Trophoblast cell (in vitro differentiated cells and primary cell): ENCODE results near the gene LPCAT2.

ENCODE experiments used
- DNase-seq, 2 donors: peaks; one replicate each; pipeline ENCODE4 v3.0.0-alpha.2; 2016
- H2AFZ ChIP-seq: 2 replicates; pipeline ENCODE4 v1.6.1; 2013; ENCODE audit warnings: low read length, moderate library complexity, mild to moderate bottlenecking; ENCODE audit not compliant: insufficient read depth, poor library complexity
- H2AK5ac ChIP-seq: 2 replicates; pipeline ENCODE4 v1.6.1; 2013; ENCODE audit warnings: mild to moderate bottlenecking, low read length
- H2BK120ac ChIP-seq: 2 replicates; pipeline ENCODE4 v1.6.1; 2013; ENCODE audit warnings: low read length, mild to moderate bottlenecking, moderate library complexity; ENCODE audit not compliant: insufficient read depth, poor library complexity
- H2BK12ac ChIP-seq: 2 replicates; pipeline ENCODE4 v1.6.1; 2013; ENCODE audit warnings: mild to moderate bottlenecking, low read length, moderate library complexity
- H2BK5ac ChIP-seq: 2 replicates; pipeline ENCODE4 v1.6.1; 2013; ENCODE audit warnings: low read length, low read depth, moderate library complexity, mild to moderate bottlenecking; ENCODE audit not compliant: poor library complexity
- H3K14ac ChIP-seq: 2 replicates; pipeline ENCODE4 v1.6.1; 2013; ENCODE audit warnings: mild to moderate bottlenecking, low read length
- H3K18ac ChIP-seq: 2 replicates; pipeline ENCODE4 v1.6.1; 2013; ENCODE audit warnings: mild to moderate bottlenecking, low read length
- H3K23ac ChIP-seq: 2 replicates; pipeline ENCODE4 v1.6.1; 2013; ENCODE audit warnings: low read length
- H3K27ac ChIP-seq: 2 replicates; pipeline ENCODE4 v1.5.1; 2013; ENCODE audit warnings: low read depth, mild to moderate bottlenecking, inconsistent platforms, low read length, moderate library complexity
- H3K27me3 ChIP-seq: 2 replicates; pipeline ENCODE4 v1.6.1; 2013; ENCODE audit warnings: inconsistent platforms, mild to moderate bottlenecking, low read length, moderate library complexity; ENCODE audit not compliant: insufficient read depth
- H3K36me3 ChIP-seq, 2 experiments: 1 replicate in 1 of 2; 2 replicates in 1 of 2; pipeline ENCODE4 v1.6.1; 2013; ENCODE audit warnings: low read length in 2 of 2, mild to moderate bottlenecking in 2 of 2, moderate library complexity in 1 of 2; ENCODE audit not compliant: insufficient read depth in 2 of 2, control insufficient read depth in 1 of 2
- H3K4ac ChIP-seq: 2 replicates; pipeline ENCODE4 v1.6.1; 2013; ENCODE audit warnings: low read depth, mild to moderate bottlenecking, low read length, moderate library complexity
- H3K4me1 ChIP-seq, 2 experiments: 1 replicate in 1 of 2; 2 replicates in 1 of 2; pipeline ENCODE4 v1.6.1; 2013; ENCODE audit warnings: low read length in 2 of 2, mild to moderate bottlenecking in 2 of 2, moderate library complexity in 1 of 2; ENCODE audit not compliant: insufficient read depth in 2 of 2, control insufficient read depth in 1 of 2
- H3K4me2 ChIP-seq: 2 replicates; pipeline ENCODE4 v1.6.1; 2013; ENCODE audit warnings: inconsistent platforms, mild to moderate bottlenecking, low read length, moderate library complexity
- H3K4me3 ChIP-seq: 2 replicates; pipeline ENCODE4 v1.5.1; 2013; ENCODE audit warnings: mild to moderate bottlenecking, low read depth, low read length, inconsistent platforms
- H3K79me1 ChIP-seq: one replicate; pipeline ENCODE4 v1.6.1; 2013; ENCODE audit warnings: low read length
- H3K79me2 ChIP-seq: 2 replicates; pipeline ENCODE4 v1.6.1; 2013; ENCODE audit warnings: low read length, mild to moderate bottlenecking; ENCODE audit not compliant: control insufficient read depth, insufficient read depth, poor library complexity
- H3K9ac ChIP-seq: 2 replicates; pipeline ENCODE4 v1.6.1; 2013; ENCODE audit warnings: mild to moderate bottlenecking, low read length
- H3K9me3 ChIP-seq: 2 replicates; pipeline ENCODE4 v1.6.1; 2013; ENCODE audit warnings: low read depth, mild to moderate bottlenecking, control low read depth, inconsistent platforms, low read length; ENCODE audit not compliant: insufficient read depth
- H4K12ac ChIP-seq: 2 replicates; pipeline ENCODE4 v1.6.1; 2013; ENCODE audit warnings: low read depth, mild to moderate bottlenecking, low read length, moderate library complexity
- H4K8ac ChIP-seq: 2 replicates; pipeline ENCODE4 v1.6.1; 2013; ENCODE audit warnings: low read depth, mild to moderate bottlenecking, low read length, moderate library complexity
- H4K91ac ChIP-seq: one replicate; pipeline ENCODE4 v1.6.1; 2013; ENCODE audit warnings: low read depth, mild to moderate bottlenecking, low read length, moderate library complexity
- WGBS: extraction: QIAGEN DNeasy Blood & Tissue Kit; methylation state at CpG from one replicate; pipeline ENCODE4 v1.1.7; 2013; ENCODE audit warnings: missing lambda C conversion rate; ENCODE audit not compliant: insufficient read length, insufficient coverage; ENCODE audit errors: extremely low coverage; 5-methylcytosine and 5-hydroxymethylcytosine counted together

The LPCAT2 gene

DNA sequence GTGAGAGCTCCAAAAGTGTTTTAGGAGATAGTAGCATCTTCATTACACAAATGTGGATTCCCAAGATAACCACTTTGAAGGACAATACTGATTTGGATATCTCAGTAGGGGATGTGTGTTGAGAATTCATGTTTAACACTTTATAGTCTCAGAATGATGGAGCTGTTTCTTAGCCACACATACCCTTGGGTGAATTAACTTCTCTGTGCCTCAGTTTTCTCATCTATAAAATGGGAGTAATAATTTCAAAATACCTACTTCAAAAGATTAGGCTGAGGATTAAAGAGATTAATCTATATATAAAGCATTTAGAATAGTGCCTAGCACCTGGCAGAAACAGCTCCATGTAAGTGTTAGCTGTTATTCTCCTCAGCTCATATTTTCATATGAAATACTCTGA is 19.0 kb downstream of the LPCAT2 start:
- H3K4ac ChIP-seq = no peak overlapping the region
- no peak overlapping the region for H2BK5ac ChIP-seq

DNA sequence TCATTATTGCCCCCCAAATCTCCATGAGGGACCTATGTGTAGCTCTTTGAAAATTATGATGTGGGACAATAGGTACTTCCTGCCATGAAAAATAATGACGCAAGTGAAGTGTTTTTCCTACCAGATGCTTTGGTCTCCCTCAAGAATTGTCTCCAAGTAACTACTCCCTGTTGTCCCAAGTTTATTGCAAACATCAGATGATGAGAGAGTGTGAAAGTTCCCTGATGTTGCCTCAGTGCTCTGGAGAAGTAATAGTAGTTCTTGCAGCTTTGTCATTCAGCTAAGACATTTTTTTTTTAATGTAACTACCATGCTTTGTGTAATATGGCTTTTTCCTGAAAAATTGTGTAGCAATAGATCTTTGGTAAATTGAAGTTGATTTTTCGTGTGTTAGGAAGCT is 20.1 kb downstream of the LPCAT2 start:
- Histone ChIP-seq H3K36me3 (peaks cover 3 to 9% of the 10 kb centered on the region in 2 experiments), H3K4me3 (no peak overlapping the region), H3K27me3 (no peaks in the 10 kb centered on the region), H2BK12ac (no peak overlapping the region), H2BK5ac (no peak overlapping the region), H4K91ac (no peak overlapping the region), H3K23ac (no peak overlapping the region), H2AFZ (no peak overlapping the region), H3K4me2 (no peak overlapping the region), H3K27ac (no peak overlapping the region), H2AK5ac (no peak overlapping the region), H2BK120ac (no peak overlapping the region), H3K79me1 (no peaks in the 10 kb centered on the region), H3K4me1 (no peaks in the 10 kb centered on the region), H4K12ac (no peak overlapping the region), H3K9me3 (no peaks in the 10 kb centered on the region), H3K9ac (no peak overlapping the region), H3K79me2 (no peaks in the 10 kb centered on the region), H3K14ac (no peak overlapping the region), H3K18ac (no peak overlapping the region), H4K8ac (no peak overlapping the region), H3K4ac (no peak overlapping the region)
- no CpG with 5 or more reads among the region's 2 CpGs for WGBS
- DNase-seq = no peak

More for the DNA sequence above, 19.0 kb downstream of the LPCAT2 start:
- Histone ChIP-seq H4K12ac (no peak overlapping the region), H3K23ac (no peak overlapping the region), H3K18ac (no peak overlapping the region), H3K79me1 (no peaks in the 10 kb centered on the region), H3K79me2 (no peaks in the 10 kb centered on the region), H3K27ac (no peak overlapping the region), H3K4me2 (no peak overlapping the region), H2BK12ac (no peak overlapping the region), H3K36me3 (peaks cover 0 to 6% of the 10 kb centered on the region in 2 experiments), H3K4me3 (no peak overlapping the region), H4K8ac (no peak overlapping the region), H2BK120ac (no peak overlapping the region), H3K9me3 (no peaks in the 10 kb centered on the region), H2AFZ (no peak overlapping the region), H3K9ac (no peak overlapping the region), H3K27me3 (no peaks in the 10 kb centered on the region), H3K4me1 (no peaks in the 10 kb centered on the region), H3K14ac (no peak overlapping the region), H4K91ac (no peak overlapping the region), H2AK5ac (no peak overlapping the region)
- DNase-seq = no peak

DNA sequence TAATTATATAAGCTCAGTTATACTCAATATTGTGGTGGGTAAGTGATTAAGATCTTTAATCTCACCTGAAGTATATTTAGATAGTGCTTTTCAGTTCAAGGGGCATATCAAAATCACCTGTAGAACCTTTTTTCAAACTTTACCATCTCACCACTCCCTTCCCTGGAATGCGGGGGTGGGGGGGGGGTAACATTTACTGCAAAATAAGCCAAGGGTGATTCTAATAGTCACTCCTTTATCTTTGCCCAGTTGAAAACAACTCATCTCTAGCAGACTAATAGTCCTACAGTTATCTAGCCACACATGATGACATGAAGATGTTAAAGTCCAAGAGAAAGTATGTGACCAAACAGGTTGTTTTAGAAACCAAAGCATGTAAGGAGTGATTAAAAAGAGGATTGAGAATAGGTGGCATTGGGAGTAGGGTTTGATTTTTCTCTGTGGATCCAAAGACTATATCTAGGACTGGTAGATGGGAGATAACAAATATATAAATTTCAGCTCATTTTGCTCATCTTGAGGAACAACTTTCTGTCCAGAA is 21.5 kb downstream of the LPCAT2 start:
- no peak overlapping the region for H2BK12ac ChIP-seq
- H2BK120ac ChIP-seq = no peak overlapping the region
- no peak overlapping the region for H3K18ac ChIP-seq
- H3K79me2 ChIP-seq = no peaks in the 10 kb centered on the region
- H2BK5ac ChIP-seq = no peak overlapping the region
- no CpG with 5 or more reads among the region's 1 CpG for WGBS
- H4K12ac ChIP-seq = no peak overlapping the region
- no peak overlapping the region for H3K4me3 ChIP-seq
- H4K8ac ChIP-seq = no peak overlapping the region
- H3K36me3 ChIP-seq = peaks cover 3 to 9% of the 10 kb centered on the region in 2 experiments
- no peaks in the 10 kb centered on the region for H3K9me3 ChIP-seq
- no peak overlapping the region for H3K9ac ChIP-seq
- H3K27ac ChIP-seq = no peak overlapping the region
- H3K4me2 ChIP-seq = no peak overlapping the region
- no peak overlapping the region for H3K14ac ChIP-seq
- H3K4me1 ChIP-seq = no peaks in the 10 kb centered on the region
- H3K23ac ChIP-seq = no peak overlapping the region
- peak in 1 of 2 donors; percentile 85 for DNase-seq
- H3K27me3 ChIP-seq = no peaks in the 10 kb centered on the region
- no peak overlapping the region for H2AFZ ChIP-seq
- H2AK5ac ChIP-seq = no peak overlapping the region
- no peak overlapping the region for H3K4ac ChIP-seq
- H4K91ac ChIP-seq = no peak overlapping the region
- H3K79me1 ChIP-seq = no peaks in the 10 kb centered on the region

DNA sequence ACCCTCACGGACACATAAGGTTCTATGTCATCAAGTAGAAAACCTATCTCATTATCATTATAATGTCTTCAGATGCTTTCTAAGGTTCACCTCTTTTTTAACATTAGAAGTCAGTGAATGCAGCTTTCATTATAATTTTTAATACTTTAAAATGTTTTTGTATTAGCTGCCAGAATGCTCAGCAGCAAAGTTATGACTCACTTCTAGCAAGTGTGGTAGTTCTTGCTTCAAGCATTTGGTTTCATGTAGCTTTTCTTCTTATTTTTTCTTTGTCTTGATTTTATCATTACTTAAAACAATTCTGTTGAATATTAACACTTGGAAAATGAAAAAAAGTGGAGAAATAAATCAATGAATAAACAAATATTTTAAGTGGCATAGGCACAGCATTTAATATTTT is 23.4 kb downstream of the LPCAT2 start:
- no peaks in the 10 kb centered on the region for H3K9me3 ChIP-seq
- H4K12ac ChIP-seq = no peak overlapping the region
- H4K91ac ChIP-seq = no peak overlapping the region
- H2BK12ac ChIP-seq = no peak overlapping the region
- no peak overlapping the region for H3K4me2 ChIP-seq
- no peak overlapping the region for H3K4me3 ChIP-seq
- H3K36me3 ChIP-seq = peaks cover 6 to 14% of the 10 kb centered on the region in 2 experiments
- no peak overlapping the region for H2BK5ac ChIP-seq
- H3K79me1 ChIP-seq = no peaks in the 10 kb centered on the region
- no peak overlapping the region for H3K27ac ChIP-seq
- no peak for DNase-seq
- H3K18ac ChIP-seq = no peak overlapping the region
- no peaks in the 10 kb centered on the region for H3K27me3 ChIP-seq
- H3K14ac ChIP-seq = no peak overlapping the region
- no peak overlapping the region for H3K23ac ChIP-seq
- no peaks in the 10 kb centered on the region for H3K4me1 ChIP-seq
- no peak overlapping the region for H2BK120ac ChIP-seq
- no peak overlapping the region for H2AFZ ChIP-seq
- H3K79me2 ChIP-seq = no peaks in the 10 kb centered on the region
- H2AK5ac ChIP-seq = no peak overlapping the region
- H3K9ac ChIP-seq = no peak overlapping the region
- WGBS = no CpG with 5 or more reads among the region's 1 CpG
- H3K4ac ChIP-seq = no peak overlapping the region
- H4K8ac ChIP-seq = no peak overlapping the region
